PC-3 (cell line): ENCODE results near the gene ARMH2. TPM values are rescaled to one million over a fixed set of nuclear protein-coding genes. Genes with fewer than 3 reads are reported as not detected.

ENCODE experiments used
- ATAC-seq: fragments of 200-7000 bp; cut with Tn5 transposase; 2 replicates; pipeline ENCODE4 v1.9.1; 2020; ENCODE audit warnings: mild to moderate bottlenecking, moderate library complexity
- BruUV-seq: library from RNA; stranded (reverse); fragments of 400-500 nt; replicated peaks from 2 replicates; lab custom pipeline; 2021; lab: Mats Ljungman, UMichigan
- CTCF ChIA-PET: fragments of 300-600 bp; sonication (Branson Sonifier 250); formaldehyde crosslinking; loops from one replicate; lab custom pipeline; 2022; ENCODE audit warnings: antibody characterized with exemption; lab: Charles Lee
- POLR2A ChIA-PET: fragments of 300-600 bp; sonication (Branson Sonifier 250); formaldehyde crosslinking; loops from one replicate; lab custom pipeline; 2022; ENCODE audit warnings: antibody characterized with exemption; ENCODE audit not compliant: unreplicated experiment; lab: Charles Lee
- DNase-seq: peaks from one replicate; pipeline ENCODE4 v3.0.0-alpha.2; 2015
- H2AFZ ChIP-seq: fragments of 300-600 bp; sonication (generic); 2 replicates; pipeline ENCODE4 v1.6.0; 2016; ENCODE audit warnings: antibody characterized with exemption, low read length
- H3F3A ChIP-seq: fragments of 300-600 bp; sonication (generic); one replicate; pipeline ENCODE4 v1.6.0; 2017; ENCODE audit warnings: antibody characterized with exemption, low read length, control low read depth, mild to moderate bottlenecking; ENCODE audit not compliant: unreplicated experiment
- H3K27ac ChIP-seq: fragments of 300-600 bp; sonication (generic); 2 replicates; pipeline ENCODE4 v1.5.1; 2016; ENCODE audit warnings: mild to moderate bottlenecking, low read length
- H3K27me3 ChIP-seq: fragments of 300-600 bp; sonication (generic); 2 replicates; pipeline ENCODE4 v1.6.1; 2016; ENCODE audit warnings: low read length, mixed read lengths
- H3K36me3 ChIP-seq: fragments of 300-600 bp; sonication (generic); 2 replicates; pipeline ENCODE4 v1.6.1; 2016; ENCODE audit warnings: low read depth, mixed run types, low read length, mixed read lengths
- H3K4me1 ChIP-seq: fragments of 300-600 bp; sonication (generic); 2 replicates; pipeline ENCODE4 v1.5.1; 2016; ENCODE audit warnings: low read length; ENCODE audit not compliant: insufficient read depth
- H3K4me2 ChIP-seq: fragments of 300-600 bp; sonication (generic); 2 replicates; pipeline ENCODE4 v1.6.0; 2016; ENCODE audit warnings: low read length
- H3K4me3 ChIP-seq: fragments of 300-600 bp; sonication (generic); 2 replicates; pipeline ENCODE4 v1.5.1; 2016; ENCODE audit warnings: mild to moderate bottlenecking, low read length, mixed read lengths
- H3K79me2 ChIP-seq: fragments of 300-600 bp; sonication (generic); 2 replicates; pipeline ENCODE4 v1.6.1; 2017; ENCODE audit warnings: low read length, mixed read lengths
- H3K9ac ChIP-seq: fragments of 300-600 bp; sonication (generic); 2 replicates; pipeline ENCODE4 v1.6.0; 2016; ENCODE audit warnings: mild to moderate bottlenecking, low read length
- H3K9me2 ChIP-seq: fragments of 300-600 bp; sonication (generic); replicated peaks from 2 replicates; pipeline ENCODE4 v1.6.1; 2016; ENCODE audit warnings: mixed run types, low read length, mixed read lengths
- H3K9me3 ChIP-seq: fragments of 300-600 bp; sonication (generic); 2 replicates; pipeline ENCODE4 v1.6.1; 2016; ENCODE audit warnings: low read length, mixed read lengths
- H4K20me1 ChIP-seq: fragments of 300-600 bp; sonication (generic); 2 replicates; pipeline ENCODE4 v1.6.1; 2016; ENCODE audit warnings: low read length, mixed read lengths
- EZH2 ChIP-seq: fragments of 300-600 bp; sonication (generic); IDR thresholded peaks from one replicate; pipeline ENCODE4 v1.6.1; 2017; ENCODE audit warnings: antibody characterized with exemption, mild to moderate bottlenecking, low read length; ENCODE audit not compliant: unreplicated experiment
- EZH2phosphoT487 ChIP-seq: fragments of 300-600 bp; sonication (generic); IDR thresholded peaks from 2 replicates; pipeline ENCODE4 v1.6.1; 2018; ENCODE audit warnings: mild to moderate bottlenecking, antibody characterized with exemption, low read length, borderline replicate concordance
- intact Hi-C: fragments of 100-400 bp; cut with micrococcal nuclease; formaldehyde crosslinking; loops from 2 replicates; pipeline ENCODE4 v1.9.0; 2023
- total RNA-seq: library from RNA; depleted of rRNA; stranded (reverse); fragments of >200 nt; gene quantifications from 2 replicates; pipeline ENCODE4 v1.2.3, GENCODE V29; 2014
- TF ChIP-seq, protein P1 (sequence below): fragments of 300-600 bp; sonication (generic); conservative IDR thresholded peaks from 2 replicates; pipeline ENCODE4 v1.5.1; 2017; ENCODE audit warnings: antibody characterized with exemption, low read depth, mild to moderate bottlenecking, low read length

The ARMH2 gene
- total RNA-seq, 1 experiment from 2014 or later = not detected

DNA sequence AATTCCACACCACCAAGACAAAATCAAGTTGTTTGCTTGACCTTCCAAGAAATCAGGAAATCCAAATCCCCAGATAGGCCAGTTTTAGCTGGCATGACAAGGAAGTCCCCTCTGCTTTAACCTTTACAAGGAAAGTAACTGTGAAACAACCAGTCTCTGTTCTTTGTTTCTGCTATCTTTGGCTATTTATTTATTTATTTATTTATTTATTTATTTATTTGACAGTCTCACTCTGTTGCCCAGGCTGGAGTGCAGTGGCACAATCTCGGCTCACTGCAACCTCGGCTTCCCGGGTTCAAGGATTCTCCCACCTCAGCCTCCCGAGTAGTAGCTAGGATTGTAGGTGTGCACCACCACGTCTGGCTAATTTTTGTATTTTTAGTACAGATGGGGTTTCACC is 38.5 kb downstream of the ARMH2 start:
- Histone ChIP-seq H4K20me1 (no peaks in the 10 kb centered on the region), H3K79me2 (no peaks in the 10 kb centered on the region), H3K9me2 (no peaks in the 10 kb centered on the region), H3K27me3 (no peaks in the 10 kb centered on the region), H3K36me3 (no peaks in the 10 kb centered on the region), H3K4me2 (no peak overlapping the region), H3K4me1 (no peaks in the 10 kb centered on the region), H3K9me3 (no peaks in the 10 kb centered on the region), H2AFZ (no peak overlapping the region), H3K4me3 (no peak overlapping the region), H3K27ac (no peak overlapping the region), H3F3A (no peaks in the 10 kb centered on the region), H3K9ac (no peak overlapping the region)
- ChIA-PET POLR2A (no interaction called here), CTCF (no interaction called here)
- BruUV-seq = no TSS peak
- no peak for TF ChIP-seq EZH2phosphoT487
- no peak for TF ChIP-seq EZH2
- TF ChIP-seq, protein P1, sequence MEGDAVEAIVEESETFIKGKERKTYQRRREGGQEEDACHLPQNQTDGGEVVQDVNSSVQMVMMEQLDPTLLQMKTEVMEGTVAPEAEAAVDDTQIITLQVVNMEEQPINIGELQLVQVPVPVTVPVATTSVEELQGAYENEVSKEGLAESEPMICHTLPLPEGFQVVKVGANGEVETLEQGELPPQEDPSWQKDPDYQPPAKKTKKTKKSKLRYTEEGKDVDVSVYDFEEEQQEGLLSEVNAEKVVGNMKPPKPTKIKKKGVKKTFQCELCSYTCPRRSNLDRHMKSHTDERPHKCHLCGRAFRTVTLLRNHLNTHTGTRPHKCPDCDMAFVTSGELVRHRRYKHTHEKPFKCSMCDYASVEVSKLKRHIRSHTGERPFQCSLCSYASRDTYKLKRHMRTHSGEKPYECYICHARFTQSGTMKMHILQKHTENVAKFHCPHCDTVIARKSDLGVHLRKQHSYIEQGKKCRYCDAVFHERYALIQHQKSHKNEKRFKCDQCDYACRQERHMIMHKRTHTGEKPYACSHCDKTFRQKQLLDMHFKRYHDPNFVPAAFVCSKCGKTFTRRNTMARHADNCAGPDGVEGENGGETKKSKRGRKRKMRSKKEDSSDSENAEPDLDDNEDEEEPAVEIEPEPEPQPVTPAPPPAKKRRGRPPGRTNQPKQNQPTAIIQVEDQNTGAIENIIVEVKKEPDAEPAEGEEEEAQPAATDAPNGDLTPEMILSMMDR = no peak
- no peak for DNase-seq
- intact Hi-C loops = no loop called here
- ATAC-seq = no peak

DNA sequence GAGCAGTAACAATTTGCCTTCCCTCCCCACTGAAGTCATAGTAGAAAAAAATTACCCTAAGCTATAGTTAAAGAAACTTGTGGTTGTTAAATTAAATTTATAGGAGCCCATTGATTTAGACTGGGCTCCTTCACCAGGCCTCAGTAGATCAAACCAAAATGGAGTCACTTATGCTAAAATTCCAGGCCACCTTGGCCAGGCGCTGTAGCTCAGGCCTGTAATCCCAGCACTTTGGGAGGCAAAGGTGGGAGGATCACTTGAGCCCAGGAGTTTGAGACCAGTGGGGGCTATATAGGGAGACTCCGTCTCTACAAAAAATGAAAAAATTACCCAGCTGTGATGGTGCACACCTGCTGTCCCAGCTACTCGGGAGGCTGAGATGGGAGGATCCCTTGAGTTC is 39.0 kb downstream of the ARMH2 start:
- no TSS peak for BruUV-seq
- no peaks in the 10 kb centered on the region for H3K9me2 ChIP-seq
- H3K36me3 ChIP-seq = no peaks in the 10 kb centered on the region
- H3K27me3 ChIP-seq = no peaks in the 10 kb centered on the region
- H3K79me2 ChIP-seq = no peaks in the 10 kb centered on the region
- H2AFZ ChIP-seq = no peak overlapping the region
- no peaks in the 10 kb centered on the region for H3K9me3 ChIP-seq
- no peak for TF ChIP-seq EZH2phosphoT487
- no peak for TF ChIP-seq EZH2
- TF ChIP-seq, protein P1 = no peak
- no peak overlapping the region for H3K9ac ChIP-seq
- DNase-seq (no peak), ATAC-seq (no peak)
- CTCF ChIA-PET = no interaction called here
- H3K4me3 ChIP-seq = no peak overlapping the region
- no peak overlapping the region for H3K4me2 ChIP-seq
- intact Hi-C loops = no loop called here
- no peaks in the 10 kb centered on the region for H3F3A ChIP-seq
- no peaks in the 10 kb centered on the region for H4K20me1 ChIP-seq
- H3K4me1 ChIP-seq = no peaks in the 10 kb centered on the region
- POLR2A ChIA-PET = no interaction called here
- H3K27ac ChIP-seq = no peak overlapping the region

DNA sequence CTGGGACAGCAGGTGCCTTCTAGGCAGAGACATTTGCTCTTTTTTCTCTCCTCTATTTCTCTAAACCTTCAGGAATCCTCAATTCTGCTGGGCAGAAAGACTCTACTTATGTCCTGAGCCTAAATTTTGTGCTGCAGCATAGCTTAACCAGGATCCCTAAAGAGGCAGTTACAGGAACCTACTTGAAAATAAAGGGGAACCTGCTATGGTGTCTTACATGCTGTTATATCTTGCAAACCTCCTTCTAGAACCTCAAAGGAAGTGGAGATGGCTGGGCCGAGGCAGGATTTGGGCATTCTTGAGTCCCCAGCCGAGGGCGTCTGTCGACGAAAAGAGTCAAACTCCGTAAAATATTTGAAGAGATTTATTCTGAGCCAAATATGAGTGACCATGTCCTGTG is 41.1 kb downstream of the ARMH2 start:
- CTCF ChIA-PET = no interaction called here
- H3K9me3 ChIP-seq = peaks cover 5% of the 10 kb centered on the region; the same call in 1 of the 2 replicates
- no peaks in the 10 kb centered on the region for H4K20me1 ChIP-seq
- H3K9me2 ChIP-seq = no peaks in the 10 kb centered on the region
- ATAC-seq (no peak), DNase-seq (no peak)
- H3K36me3 ChIP-seq = no peaks in the 10 kb centered on the region
- no peaks in the 10 kb centered on the region for H3K27me3 ChIP-seq
- no peak overlapping the region for H3K4me2 ChIP-seq
- H3K9ac ChIP-seq = no peak overlapping the region
- POLR2A ChIA-PET = no interaction called here
- H3K27ac ChIP-seq = no peak overlapping the region
- BruUV-seq = no TSS peak
- no peak for TF ChIP-seq EZH2
- TF ChIP-seq, protein P1 = no peak
- TF ChIP-seq EZH2phosphoT487 = no peak
- H3K4me1 ChIP-seq = no peaks in the 10 kb centered on the region
- no peaks in the 10 kb centered on the region for H3F3A ChIP-seq
- no peak overlapping the region for H3K4me3 ChIP-seq
- no peak overlapping the region for H2AFZ ChIP-seq
- no peaks in the 10 kb centered on the region for H3K79me2 ChIP-seq
- intact Hi-C loops = no loop called here
